NB4 (cell line): ENCODE measurements around the gene OR6B3.

Experiments
- MYC ChIP-seq: IDR thresholded peaks from 2 replicates; pipeline ENCODE4 v1.6.1; 2011; ENCODE audit warnings: low read depth, low read length
- POLR2A ChIP-seq: IDR thresholded peaks from 2 replicates; pipeline ENCODE4 v1.6.1; 2011; ENCODE audit warnings: mild to moderate bottlenecking; ENCODE audit not compliant: insufficient read length; ENCODE audit errors: extremely low read depth
- TF ChIP-seq, protein P1 (sequence below): IDR thresholded peaks from one replicate; pipeline ENCODE4 v1.5.1; 2012; ENCODE audit warnings: low read depth, low read length

DNA sequence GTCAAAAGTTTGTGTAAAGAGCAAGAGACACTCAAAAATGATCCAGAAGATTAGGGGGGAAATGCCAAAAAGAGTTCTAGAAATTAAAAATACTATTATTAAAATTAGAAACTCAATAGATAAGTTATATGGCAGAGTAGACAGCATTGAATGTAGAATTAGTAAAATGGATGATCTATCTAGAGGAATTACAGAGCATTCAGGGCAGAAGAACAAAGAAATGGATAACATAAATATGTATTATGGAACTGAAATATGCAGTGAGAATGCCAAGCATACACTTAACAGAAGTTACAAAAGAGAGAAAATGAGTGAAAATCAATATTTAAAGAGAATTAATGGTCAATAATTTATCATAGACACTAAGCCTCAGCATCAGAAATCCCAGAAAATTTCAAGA, 33.2 kb upstream of the OR6B3 start:
- TF ChIP-seq, protein P1, sequence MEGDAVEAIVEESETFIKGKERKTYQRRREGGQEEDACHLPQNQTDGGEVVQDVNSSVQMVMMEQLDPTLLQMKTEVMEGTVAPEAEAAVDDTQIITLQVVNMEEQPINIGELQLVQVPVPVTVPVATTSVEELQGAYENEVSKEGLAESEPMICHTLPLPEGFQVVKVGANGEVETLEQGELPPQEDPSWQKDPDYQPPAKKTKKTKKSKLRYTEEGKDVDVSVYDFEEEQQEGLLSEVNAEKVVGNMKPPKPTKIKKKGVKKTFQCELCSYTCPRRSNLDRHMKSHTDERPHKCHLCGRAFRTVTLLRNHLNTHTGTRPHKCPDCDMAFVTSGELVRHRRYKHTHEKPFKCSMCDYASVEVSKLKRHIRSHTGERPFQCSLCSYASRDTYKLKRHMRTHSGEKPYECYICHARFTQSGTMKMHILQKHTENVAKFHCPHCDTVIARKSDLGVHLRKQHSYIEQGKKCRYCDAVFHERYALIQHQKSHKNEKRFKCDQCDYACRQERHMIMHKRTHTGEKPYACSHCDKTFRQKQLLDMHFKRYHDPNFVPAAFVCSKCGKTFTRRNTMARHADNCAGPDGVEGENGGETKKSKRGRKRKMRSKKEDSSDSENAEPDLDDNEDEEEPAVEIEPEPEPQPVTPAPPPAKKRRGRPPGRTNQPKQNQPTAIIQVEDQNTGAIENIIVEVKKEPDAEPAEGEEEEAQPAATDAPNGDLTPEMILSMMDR: no peak
- TF ChIP-seq MYC (no peak), POLR2A (no peak)
